GM12891 (cell line): Measurements from ENCODE around the gene LGALS4.

Experiments used
- POLR2A ChIP-seq: IDR thresholded peaks from 2 replicates; pipeline ENCODE4 v1.6.1; 2011; ENCODE audit warnings: low read depth, low read length, control low read depth
- SPI1 ChIP-seq: IDR thresholded peaks from 2 replicates; pipeline ENCODE4 v1.6.1; 2011; ENCODE audit warnings: low read depth, low read length, control low read depth

- TF ChIP-seq SPI1 (no peak), POLR2A (no peak)
These were observed 12.0 kb downstream of the LGALS4 start for GRCh38 chr19:38800577-38801347.
